GM19025 (cell line): Measurements from ENCODE around the gene ABCD1.
"Not testable (repeated sequence)": the region's sequence is repeated elsewhere in the genome, so short reads cannot be mapped to it uniquely, and the experiment has no call there.

Experiments
- ATAC-seq: cut with Tn5 transposase; IDR thresholded peaks from one replicate; pipeline ENCODE4 v1.9.1; 2021; ENCODE audit warnings: mild to moderate bottlenecking, low read depth, moderate library complexity; ENCODE audit not compliant: unreplicated experiment

ABCD1 gene

DNA sequence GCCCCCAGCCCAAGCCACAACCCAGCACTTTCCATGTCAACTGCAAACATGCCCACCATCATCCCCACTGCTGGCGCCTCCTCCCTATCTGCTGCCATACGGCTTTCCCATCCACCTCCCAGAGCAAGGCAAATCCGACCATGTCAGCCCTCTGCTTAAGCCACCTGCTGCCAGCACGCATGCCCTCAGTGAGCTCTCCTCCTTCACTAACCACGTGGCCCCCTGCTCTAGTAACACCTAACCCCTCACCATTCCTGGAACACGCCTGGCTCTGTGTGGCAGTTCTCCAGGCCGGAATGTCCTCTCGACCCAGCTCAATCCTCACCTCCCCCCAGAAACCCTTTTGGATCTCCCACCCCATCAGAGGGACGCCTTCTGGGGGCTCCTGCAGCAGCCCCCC lies 17.9 kb upstream of the ABCD1 start:
- no peak for ATAC-seq

DNA sequence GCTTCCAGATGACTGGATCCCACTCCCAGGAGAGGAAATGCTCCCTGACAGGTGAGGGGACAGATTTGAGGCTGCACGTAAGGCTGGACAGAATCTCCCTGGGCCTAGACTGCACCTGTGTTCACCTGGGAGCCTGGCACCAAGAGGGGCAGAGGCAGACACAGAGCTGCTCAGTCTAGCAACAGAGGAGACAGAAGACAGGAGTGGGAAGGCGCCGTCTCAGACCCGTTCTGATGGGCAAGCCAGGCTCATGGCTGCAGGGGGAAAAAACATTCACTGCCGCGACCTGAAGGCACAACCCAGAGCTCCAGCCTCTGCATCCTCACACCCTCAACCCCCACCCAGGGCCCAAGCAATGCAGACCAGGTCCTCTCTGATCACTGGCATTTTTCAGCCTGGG lies 17.2 kb upstream of the ABCD1 start:
- no peak for ATAC-seq

DNA sequence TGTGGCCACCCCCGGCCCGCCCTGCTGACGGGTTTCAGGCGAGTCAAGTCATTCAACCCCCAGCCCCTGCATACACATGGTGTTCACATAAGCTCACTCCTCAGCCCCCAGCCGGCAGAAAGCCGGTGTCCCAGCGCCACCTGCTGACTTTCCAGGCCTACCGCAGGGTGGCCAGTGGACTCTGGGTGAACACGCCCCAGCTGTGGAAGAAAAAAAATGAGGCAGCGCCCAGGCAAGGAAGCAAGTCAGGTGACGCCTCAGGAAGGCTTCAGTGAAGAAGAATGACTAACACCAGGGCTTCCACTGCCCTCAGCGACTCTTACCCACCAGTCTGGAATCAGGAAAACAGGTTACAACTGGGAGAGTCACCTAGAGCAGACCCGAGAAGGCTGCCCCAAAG lies 16.2 kb upstream of the ABCD1 start:
- ATAC-seq: no peak

GRCh38 chrX:153709726-153710674 lies 14.7 kb upstream of the ABCD1 start:
- ATAC-seq: no peak

DNA sequence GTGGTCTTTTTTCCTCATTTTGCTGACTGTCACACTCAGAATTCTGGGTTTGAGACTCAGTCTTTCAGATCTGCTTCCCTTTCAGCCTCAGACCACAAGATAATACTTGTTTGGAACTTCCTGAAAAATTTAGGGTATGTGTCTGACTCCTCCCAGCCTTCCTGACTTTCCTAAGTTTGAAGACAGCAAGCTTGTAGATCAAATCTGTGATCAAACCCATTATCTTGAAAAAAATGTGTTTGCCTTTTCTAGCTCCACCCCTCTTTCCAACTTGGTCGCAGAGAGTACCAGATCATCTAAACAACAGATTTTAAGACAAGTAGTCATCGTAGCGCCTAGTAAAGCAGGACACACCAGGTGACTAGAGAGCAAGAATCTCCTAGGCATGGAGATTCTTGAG lies 10.4 kb upstream of the ABCD1 start:
- ATAC-seq: no peak

DNA sequence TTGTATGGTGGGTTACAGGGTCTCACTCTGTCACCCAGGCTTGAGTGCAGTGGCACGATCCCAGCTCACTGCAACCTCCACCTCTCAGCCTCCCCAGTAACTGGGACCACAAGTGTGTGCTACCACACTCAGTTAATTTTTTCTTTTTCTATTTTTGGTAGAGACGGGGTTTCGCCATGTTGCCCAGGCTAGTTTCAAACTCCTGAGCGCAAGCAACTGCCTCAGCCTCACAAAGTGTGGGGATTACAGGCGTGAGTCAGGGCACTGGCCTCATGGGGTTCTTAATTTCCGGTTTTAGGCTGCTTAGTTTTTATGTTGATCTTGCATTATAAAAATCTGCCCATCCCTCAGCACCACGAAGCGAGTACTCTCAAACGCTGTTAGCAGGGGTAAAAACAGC lies 7.2 kb upstream of the ABCD1 start:
- no peak for ATAC-seq

GRCh38 chrX:153719238-153719637 lies 5.4 kb upstream of the ABCD1 start:
- ATAC-seq: no peak

DNA sequence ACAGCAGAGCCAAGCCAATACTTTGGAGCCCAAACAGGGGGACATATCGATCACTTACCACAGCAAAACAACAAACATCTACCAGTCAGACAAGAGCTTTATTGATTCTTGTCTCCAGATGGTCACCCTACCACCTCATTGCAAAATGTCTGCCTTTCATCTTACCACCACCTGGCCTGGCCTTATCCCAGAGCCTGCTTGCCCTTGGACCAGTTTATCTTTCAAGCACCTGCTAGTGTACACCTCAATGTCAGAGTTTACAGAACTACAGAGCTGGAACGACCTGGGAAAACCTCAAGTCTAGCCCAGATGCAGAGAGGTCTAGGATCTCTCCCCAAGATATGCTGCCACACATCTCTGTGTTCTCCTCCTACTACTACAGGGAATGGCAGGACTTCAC lies 5.0 kb upstream of the ABCD1 start:
- no peak for ATAC-seq

DNA sequence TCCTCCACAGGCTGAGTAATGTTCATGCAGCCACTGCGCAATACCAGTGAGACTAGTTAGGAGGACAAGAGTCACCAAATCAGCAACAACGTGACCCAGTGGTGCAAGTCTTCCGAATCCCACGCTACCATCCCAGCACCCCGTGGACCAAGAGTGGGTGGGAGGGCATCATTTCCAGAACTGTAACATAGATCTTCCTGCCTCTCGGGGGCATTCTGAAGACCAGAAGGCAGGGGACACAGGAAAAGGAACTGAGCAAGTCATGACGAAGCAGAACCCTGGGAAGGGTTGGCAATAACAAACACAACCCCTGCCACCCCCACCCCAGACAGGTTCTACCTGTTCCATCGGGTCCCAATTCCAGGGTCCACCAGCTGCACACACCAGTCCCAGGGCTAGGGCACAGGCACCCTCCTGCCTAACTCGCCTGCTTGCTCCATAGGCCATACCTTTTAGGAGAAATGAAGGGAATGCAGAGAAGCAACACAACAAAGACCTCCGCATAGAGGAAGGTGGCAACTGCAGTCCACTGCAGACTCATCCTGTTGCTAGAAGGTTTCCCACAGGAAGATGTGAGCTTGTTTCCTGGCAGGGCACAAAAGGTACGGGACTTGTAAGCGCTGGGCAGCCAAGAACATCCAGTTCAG lies 1.8 kb upstream of the ABCD1 start:
- no peak for ATAC-seq

- ATAC-seq: peak; percentile 32
Observed at GRCh38 chrX:153723351-153724251, 1.1 kb upstream of the ABCD1 start.

GRCh38 chrX:153725039-153725831 lies 579 bp downstream of the ABCD1 start:
- no peak for ATAC-seq

DNA sequence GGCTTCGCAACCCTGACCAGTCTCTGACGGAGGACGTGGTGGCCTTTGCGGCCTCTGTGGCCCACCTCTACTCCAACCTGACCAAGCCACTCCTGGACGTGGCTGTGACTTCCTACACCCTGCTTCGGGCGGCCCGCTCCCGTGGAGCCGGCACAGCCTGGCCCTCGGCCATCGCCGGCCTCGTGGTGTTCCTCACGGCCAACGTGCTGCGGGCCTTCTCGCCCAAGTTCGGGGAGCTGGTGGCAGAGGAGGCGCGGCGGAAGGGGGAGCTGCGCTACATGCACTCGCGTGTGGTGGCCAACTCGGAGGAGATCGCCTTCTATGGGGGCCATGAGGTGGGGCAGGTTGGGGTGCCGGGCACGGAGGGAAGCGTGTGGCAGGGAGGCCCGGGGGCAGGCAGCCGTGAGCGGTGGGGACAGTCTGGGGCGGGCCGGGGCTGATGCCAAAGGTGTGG lies 1.2 kb downstream of the ABCD1 start:
- ATAC-seq: no peak

DNA sequence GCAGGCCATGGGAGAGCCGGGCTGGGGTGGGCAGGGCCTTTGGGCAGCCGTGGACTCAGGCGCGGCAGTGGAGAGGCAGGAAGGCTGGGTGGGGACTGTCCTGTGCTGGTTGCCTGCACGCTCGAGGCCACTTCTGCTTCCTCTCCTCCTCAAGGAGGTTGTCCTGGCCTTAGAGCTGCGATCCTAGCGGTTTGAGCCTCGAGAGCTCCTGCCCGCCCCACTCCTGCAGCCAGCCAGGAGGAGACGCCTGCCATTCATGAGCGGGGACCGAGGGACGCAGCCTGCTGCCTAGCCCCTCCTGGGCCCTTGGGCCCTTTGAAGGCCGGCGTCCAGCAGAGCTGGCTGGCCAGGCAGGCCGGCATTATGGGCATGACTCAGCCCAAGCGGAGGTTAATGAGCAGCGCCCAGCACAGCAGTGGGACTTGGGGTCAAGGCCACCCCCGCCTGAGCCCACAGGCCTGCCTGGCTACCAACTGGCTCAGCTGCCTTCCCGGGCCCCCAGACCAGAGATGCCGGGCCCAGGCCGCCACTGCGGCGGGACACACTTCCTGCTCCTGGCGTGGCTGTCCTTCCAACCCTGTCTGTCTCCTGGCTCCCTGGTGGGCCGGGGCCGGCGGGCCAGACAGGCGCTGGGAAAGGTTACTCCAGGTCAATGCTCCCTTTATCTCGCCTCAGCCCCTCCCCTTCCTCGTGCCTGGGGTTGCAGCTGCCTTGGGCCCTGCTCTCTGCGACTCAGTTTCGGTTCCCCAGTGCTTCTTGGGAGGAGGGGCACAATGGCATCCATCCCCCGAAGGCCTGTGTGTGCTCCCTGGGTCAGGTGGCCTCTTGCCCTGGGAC lies 1.8 kb downstream of the ABCD1 start:
- ATAC-seq: no peak

GRCh38 chrX:153727123-153727931 lies 2.7 kb downstream of the ABCD1 start:
- ATAC-seq: no peak

DNA sequence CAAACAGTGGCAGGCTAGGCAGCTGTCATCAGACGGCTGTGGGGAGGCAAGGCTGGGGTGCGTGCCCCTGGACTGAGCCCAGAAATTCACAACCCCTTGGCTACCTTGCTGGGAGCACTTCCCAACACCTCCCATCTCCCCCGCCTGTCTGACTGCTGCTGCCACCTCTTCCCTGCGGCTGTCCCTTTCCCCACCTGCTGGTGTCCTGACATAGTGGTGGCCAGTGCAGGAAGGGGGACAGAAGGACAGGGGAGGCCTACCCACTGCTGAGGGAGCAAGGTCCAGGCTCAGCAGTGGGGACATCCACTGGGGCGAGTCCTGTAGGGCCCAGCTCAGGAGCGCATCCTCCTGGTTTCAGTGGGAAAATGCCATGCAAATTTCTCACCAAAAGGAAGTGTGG lies 3.4 kb downstream of the ABCD1 start:
- no peak for ATAC-seq

DNA sequence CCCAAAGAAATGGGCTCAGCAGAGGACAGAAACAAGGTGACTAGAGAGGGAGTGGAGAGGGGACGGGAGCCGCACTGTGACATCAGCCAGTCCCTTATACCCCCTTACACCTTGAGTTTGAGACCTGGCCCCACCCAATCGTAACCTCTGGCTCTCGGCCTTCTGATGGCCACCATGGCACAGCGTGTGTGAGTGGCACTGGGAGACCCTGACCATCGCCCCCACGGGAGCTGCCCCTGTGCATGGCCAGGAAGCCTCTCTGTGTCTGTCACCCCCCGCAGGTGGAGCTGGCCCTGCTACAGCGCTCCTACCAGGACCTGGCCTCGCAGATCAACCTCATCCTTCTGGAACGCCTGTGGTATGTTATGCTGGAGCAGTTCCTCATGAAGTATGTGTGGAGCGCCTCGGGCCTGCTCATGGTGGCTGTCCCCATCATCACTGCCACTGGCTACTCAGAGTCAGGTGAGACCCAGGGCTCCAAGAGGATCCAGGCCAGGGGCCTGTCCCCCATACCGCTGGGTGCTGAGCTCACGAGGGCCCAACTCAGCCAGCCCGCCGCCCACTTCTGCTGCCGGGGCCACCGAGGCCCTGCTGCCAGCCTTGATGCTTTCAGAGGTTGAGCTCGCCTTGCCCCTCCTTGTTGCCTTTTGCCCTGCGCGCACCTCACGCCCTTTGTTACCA lies 4.4 kb downstream of the ABCD1 start:
- ATAC-seq: no peak

GRCh38 chrX:153730115-153730514 lies 5.5 kb downstream of the ABCD1 start:
- not testable (repeated sequence) for ATAC-seq
